ENCODE data around the gene PTGER3.
"Not testable (repeated sequence)": the region's sequence is repeated elsewhere in the genome, so short reads cannot be mapped to it uniquely, and the experiment has no call there.

The PTGER3 gene

DNA sequence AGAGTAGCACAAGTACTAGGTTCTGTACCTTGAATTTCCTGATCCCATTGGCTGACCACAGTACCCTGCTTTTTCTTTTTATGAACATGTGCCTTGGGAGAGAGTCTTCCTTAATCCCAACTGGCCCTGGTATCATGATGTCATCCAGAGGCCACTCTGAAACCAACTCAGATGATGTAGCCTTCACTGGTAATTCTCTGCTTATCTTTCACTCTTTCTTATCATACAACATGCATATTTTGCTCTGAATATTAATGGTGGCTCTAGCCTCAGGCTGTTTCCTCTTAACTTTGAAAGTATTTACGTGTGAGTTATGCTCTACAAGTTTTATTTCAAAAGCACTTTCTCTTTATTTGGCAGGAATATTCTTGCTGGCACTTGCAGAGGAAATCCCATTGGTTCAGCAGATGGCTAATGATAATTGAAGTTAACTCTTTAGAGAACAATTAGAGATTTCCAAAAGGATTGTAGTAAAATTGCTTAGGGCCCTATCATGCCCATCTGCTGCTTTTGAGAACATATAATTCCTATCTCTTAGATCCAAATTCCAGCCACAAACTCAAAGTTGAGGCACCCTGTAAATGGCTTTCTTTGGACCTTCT lies 86.1 kb downstream of the PTGER3 start:
- FAIRE-seq (no peak), DNase-seq (ENCODE audit: insufficient read length, low spot score) (no peak)

DNA sequence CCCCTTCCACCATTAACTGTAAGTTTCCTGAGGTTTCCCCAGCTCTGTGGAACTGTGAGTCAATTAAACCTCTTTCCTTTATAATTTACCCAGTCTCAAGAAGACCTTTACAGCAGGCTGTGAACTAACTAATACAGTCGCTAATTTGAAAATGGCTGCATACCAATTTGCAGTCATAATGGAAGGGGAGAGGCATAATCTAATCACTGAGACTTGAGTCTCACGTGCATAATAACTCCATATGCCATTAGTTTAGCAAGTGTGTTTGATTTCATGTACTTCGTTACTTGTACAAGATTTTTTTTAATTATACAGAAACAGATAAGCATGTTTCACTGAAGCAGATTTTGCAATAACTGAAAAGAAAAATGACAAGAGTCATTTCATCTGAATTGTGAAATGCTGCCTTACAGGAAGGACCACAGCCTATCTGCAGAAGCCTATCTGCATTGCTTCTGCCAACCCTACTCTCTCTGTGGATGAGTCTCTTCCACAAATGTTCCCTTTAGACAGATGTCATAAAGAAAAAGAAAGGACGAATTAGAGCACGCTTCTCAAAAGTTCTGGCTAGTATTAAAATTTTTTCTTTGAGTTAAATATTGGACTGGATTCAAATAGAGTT lies 99.1 kb downstream of the PTGER3 start:
- FAIRE-seq (no peak), DNase-seq (ENCODE audit: insufficient read length, low spot score) (no peak)

DNA sequence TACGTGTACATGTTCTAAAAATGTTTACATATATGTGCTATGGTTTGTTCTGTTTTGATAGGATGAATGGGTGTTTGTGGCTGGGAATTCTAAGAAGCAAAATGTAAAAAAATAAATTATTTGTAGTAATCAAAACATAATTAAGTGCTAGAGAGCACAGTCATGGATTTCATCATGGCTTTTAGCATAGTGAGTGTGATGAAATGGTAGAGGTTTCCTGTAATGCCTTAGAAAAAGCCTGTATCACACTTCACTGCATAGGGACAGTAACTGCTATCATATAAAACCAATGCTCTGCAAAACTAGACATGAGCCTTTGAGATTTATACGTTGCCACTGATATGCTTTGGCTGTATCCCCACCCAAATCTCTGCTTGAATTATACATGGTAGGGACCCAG lies 99.8 kb downstream of the PTGER3 start:
- DNase-seq (ENCODE audit: insufficient read length, low spot score) (no peak), FAIRE-seq (no peak)

DNA sequence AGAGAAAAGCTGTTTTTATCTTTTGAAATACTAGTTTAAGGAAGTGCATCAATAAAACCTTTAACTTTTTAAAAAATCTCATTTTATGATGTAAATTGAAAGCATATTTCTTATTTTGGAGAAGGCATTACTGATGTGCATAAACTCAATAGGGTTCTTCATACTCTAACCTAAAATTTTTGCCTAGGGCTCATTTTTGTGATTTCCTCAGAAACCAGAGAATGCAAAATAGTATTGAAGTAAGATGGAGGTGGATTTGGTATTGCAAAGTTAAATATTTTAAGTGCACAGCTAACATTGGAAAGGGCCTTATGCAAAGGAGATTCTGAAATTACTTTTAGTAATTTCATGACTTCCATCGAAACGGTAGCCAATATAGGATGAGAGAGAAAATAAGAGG lies 101.9 kb downstream of the PTGER3 start:
- DNase-seq (ENCODE audit: insufficient read length, low spot score) (no peak), FAIRE-seq (no peak)

DNA sequence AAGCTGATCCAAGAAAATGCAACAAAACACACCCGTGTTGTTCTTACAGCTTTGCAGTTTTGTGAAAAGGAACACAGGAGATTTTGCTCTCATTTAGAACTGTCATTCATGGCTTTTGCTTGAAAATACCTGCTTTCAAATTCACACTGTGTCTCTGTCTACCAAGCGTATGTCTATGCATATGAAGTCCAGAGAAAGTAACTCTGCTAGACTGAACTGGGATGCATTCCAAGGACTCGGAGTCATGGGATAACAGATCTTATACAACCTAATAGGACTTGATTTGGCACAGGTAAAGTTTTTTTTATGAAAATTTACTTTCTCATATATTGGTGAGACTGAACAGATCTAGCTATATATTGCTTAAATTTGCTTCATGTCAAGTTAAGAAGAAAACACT lies 102.4 kb downstream of the PTGER3 start:
- FAIRE-seq (no peak), DNase-seq (ENCODE audit: insufficient read length, low spot score) (no peak)

DNA sequence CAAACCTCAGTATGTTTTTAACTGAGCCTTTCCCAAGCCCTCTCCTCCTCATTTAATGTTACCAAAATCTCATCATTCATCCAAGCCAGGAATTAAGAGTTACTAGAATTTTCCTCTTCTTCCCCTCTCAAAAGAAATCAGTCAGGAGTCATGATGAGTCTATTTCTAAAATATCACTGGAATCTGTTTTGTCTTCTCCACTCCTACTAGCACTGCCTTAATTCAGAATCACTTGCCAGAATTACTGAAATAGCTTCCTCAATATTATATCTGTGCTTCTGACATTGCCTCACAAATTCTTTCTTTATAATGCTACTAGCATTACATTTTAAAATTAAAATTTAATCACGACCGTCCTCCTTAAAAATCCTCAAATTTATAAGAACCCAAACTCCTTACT lies 106.1 kb downstream of the PTGER3 start:
- FAIRE-seq (no peak), DNase-seq (ENCODE audit: insufficient read length, low spot score) (no peak)

DNA sequence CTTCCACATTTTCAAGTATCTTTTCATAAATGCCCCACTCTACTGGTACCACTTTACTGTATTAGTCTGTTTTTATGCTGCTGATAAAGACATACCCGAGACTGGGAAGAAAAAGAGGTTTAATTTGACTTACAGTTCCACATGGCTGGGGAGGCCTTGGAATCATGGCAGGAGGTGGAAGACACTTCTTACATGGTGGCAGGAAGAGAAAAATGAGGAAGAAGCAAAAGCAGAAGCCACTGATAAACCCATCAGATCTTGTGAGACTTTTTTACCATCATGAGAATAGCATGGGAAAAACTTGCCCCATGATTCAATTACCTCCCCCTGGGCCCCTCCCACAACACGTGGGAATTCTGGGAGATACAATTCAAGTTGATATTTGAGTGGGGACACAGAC lies 107.2 kb downstream of the PTGER3 start:
- not testable (repeated sequence) for DNase-seq (ENCODE audit: insufficient read length, low spot score); FAIRE-seq

DNA sequence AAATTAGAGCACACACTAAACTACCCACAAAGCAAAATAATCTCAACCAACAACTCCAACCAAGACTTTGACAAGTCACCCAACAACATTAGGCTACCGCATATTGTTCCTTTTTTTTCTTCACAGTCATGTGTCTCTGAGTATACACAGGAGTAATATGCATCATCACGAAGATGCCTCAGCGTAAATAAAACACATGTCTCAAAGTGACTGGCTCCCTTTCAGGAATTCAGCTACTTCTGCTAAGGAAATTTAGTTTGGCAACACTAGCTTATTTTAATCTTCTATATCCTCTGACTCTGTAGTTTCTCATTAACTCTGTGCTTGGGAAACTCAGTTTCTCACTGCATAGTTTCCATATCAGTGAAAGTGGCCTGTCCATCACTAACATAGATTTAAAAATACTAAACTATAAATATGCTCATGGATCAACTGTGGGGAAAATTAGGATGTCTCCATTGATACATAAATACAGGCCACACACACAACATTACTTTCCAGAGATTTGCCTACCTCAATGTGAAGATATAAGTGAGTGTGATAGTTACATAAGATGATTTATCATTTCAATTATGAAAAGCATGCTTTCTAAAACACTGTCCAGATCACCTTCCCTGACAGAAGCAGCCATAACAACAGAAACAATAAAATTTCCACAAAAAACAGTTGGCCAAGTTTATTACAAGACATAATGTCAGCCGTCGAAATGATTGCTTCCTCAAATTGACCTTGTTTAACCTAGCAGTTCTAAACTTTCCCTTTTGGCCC lies 113.2 kb downstream of the PTGER3 start:
- FAIRE-seq: no peak

DNA sequence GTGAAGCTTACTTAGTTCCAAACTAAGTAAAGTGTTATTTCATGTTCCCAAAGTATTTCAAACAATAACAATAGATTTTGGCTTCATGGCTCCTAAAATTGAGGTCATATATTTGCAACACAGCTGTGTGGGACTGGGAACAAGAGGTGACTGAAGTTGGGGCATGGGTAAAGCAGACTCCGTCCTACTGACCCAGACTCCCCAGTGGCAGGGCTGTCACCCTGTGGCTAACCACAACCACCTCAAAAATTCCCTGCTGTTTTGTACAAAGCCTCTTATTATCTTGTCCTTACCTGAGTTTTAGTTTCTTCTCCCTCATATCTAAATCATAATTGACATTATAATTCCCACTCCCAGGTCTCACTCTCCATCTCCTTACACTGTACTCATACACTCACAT lies 117.6 kb downstream of the PTGER3 start:
- DNase-seq (ENCODE audit: insufficient read length, low spot score): no peak

More for the DNA sequence above, 113.2 kb downstream of the PTGER3 start:
- DNase-seq (ENCODE audit: insufficient read length, low spot score): no peak

DNA sequence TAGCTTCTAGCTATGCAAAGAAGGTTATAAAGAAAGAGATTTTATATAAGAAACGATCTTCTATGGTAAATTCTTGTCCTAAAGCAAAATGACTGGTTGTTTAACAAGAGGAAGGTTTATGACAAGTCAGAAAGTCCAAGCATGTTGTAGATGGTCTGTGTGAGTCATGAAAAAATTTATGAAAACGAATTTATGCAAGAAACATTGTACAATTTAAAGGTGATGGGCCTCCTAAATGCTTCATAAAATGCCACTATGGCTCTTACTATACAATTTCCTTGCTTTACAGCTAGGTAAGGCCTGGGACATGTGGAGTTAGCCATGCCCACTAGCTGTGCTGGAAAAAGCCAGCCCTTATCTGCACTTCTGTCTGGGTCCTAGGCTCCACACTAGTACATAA lies 125.4 kb downstream of the PTGER3 start:
- FAIRE-seq (no peak), DNase-seq (ENCODE audit: insufficient read length, low spot score) (no peak)

More for the DNA sequence above, 117.6 kb downstream of the PTGER3 start:
- no peak for FAIRE-seq
